HEK293 (cell line): ENCODE results near the gene HOXA4.

Experiments used
- CTCF ChIP-seq: fragments of 450-650 bp; formaldehyde crosslinking; IDR thresholded peaks from 2 replicates; pipeline ENCODE4 v1.5.1; 2016; ENCODE audit warnings: missing biosample characterization, missing genetic modification characterization
- GLI4 ChIP-seq: fragments of 450-650 bp; formaldehyde crosslinking; IDR thresholded peaks from 2 replicates; pipeline ENCODE4 v1.5.1; 2016; ENCODE audit warnings: missing biosample characterization, missing genetic modification characterization
- GLIS2 ChIP-seq: fragments of 450-650 bp; formaldehyde crosslinking; IDR thresholded peaks from 2 replicates; pipeline ENCODE4 v1.5.1; 2016; ENCODE audit warnings: missing biosample characterization, missing genetic modification characterization
- HIC1 ChIP-seq: fragments of 450-650 bp; formaldehyde crosslinking; IDR thresholded peaks from 2 replicates; pipeline ENCODE4 v1.5.1; 2016; ENCODE audit warnings: missing biosample characterization, missing genetic modification characterization
- KLF1 ChIP-seq: fragments of 450-650 bp; formaldehyde crosslinking; IDR thresholded peaks from 2 replicates; pipeline ENCODE4 v1.5.1; 2016; ENCODE audit warnings: missing biosample characterization, missing genetic modification characterization
- KLF16 ChIP-seq: fragments of 450-650 bp; formaldehyde crosslinking; IDR thresholded peaks from 2 replicates; pipeline ENCODE4 v1.5.1; 2017; ENCODE audit warnings: missing biosample characterization, missing genetic modification characterization
- KLF7 ChIP-seq: fragments of 450-650 bp; formaldehyde crosslinking; IDR thresholded peaks from 2 replicates; pipeline ENCODE4 v1.5.1; 2016; ENCODE audit warnings: missing biosample characterization, missing genetic modification characterization, borderline replicate concordance
- MYNN ChIP-seq: fragments of 450-650 bp; formaldehyde crosslinking; IDR thresholded peaks from 2 replicates; pipeline ENCODE4 v1.5.1; 2016; ENCODE audit warnings: missing biosample characterization, missing genetic modification characterization, borderline replicate concordance
- OVOL3 ChIP-seq: fragments of 450-650 bp; formaldehyde crosslinking; IDR thresholded peaks from 2 replicates; pipeline ENCODE4 v1.5.1; 2016; ENCODE audit warnings: missing biosample characterization, missing genetic modification characterization
- REPIN1 ChIP-seq: fragments of 450-650 bp; formaldehyde crosslinking; IDR thresholded peaks from 2 replicates; pipeline ENCODE4 v1.5.1; 2017; ENCODE audit warnings: missing biosample characterization, missing genetic modification characterization, low read depth
- SP2 ChIP-seq: fragments of 450-650 bp; formaldehyde crosslinking; IDR thresholded peaks from 2 replicates; pipeline ENCODE4 v1.5.1; 2016; ENCODE audit warnings: missing biosample characterization, missing genetic modification characterization
- TRIM28 ChIP-seq: IDR thresholded peaks from 2 replicates; pipeline ENCODE4 v1.6.1; 2011; ENCODE audit warnings: low read length, control low read depth, borderline replicate concordance
- ZBTB44 ChIP-seq: fragments of 450-650 bp; IDR thresholded peaks from 2 replicates; pipeline ENCODE4 v1.5.1; 2018; ENCODE audit warnings: missing biosample characterization, mild to moderate bottlenecking, missing genetic modification characterization
- ZFP37 ChIP-seq: fragments of 450-650 bp; formaldehyde crosslinking; IDR thresholded peaks from 2 replicates; pipeline ENCODE4 v1.5.1; 2016; ENCODE audit warnings: missing biosample characterization, missing genetic modification characterization
- ZNF114 ChIP-seq: fragments of 450-650 bp; formaldehyde crosslinking; IDR thresholded peaks from 2 replicates; pipeline ENCODE4 v1.5.0; 2017; ENCODE audit warnings: missing biosample characterization, missing genetic modification characterization
- ZNF121 ChIP-seq: fragments of 450-650 bp; formaldehyde crosslinking; IDR thresholded peaks from 2 replicates; pipeline ENCODE4 v1.5.1; 2016; ENCODE audit warnings: missing biosample characterization, missing genetic modification characterization
- ZNF157 ChIP-seq: fragments of 450-650 bp; formaldehyde crosslinking; IDR thresholded peaks from 2 replicates; pipeline ENCODE4 v1.5.1; 2016; ENCODE audit warnings: missing biosample characterization, missing genetic modification characterization
- ZNF16 ChIP-seq: fragments of 450-650 bp; formaldehyde crosslinking; IDR thresholded peaks from 2 replicates; pipeline ENCODE4 v1.5.1; 2016; ENCODE audit warnings: low read depth, missing biosample characterization, missing genetic modification characterization
- ZNF175 ChIP-seq: fragments of 450-650 bp; formaldehyde crosslinking; IDR thresholded peaks from 2 replicates; pipeline ENCODE4 v1.5.1; 2016; ENCODE audit warnings: missing biosample characterization, missing genetic modification characterization
- ZNF248 ChIP-seq: fragments of 450-650 bp; formaldehyde crosslinking; IDR thresholded peaks from 2 replicates; pipeline ENCODE4 v1.5.1; 2017; ENCODE audit warnings: missing biosample characterization, missing genetic modification characterization
- ZNF362 ChIP-seq: fragments of 450-650 bp; formaldehyde crosslinking; IDR thresholded peaks from 2 replicates; pipeline ENCODE4 v1.5.1; 2016; ENCODE audit warnings: missing biosample characterization, missing genetic modification characterization
- ZNF37A ChIP-seq: fragments of 450-650 bp; IDR thresholded peaks from 2 replicates; pipeline ENCODE4 v1.5.1; 2018; ENCODE audit warnings: missing biosample characterization, missing genetic modification characterization
- ZNF404 ChIP-seq: fragments of 450-650 bp; formaldehyde crosslinking; IDR thresholded peaks from 2 replicates; pipeline ENCODE4 v1.5.1; 2017; ENCODE audit warnings: missing biosample characterization, missing genetic modification characterization
- ZNF48 ChIP-seq: fragments of 450-650 bp; formaldehyde crosslinking; IDR thresholded peaks from 2 replicates; pipeline ENCODE4 v1.5.1; 2016; ENCODE audit warnings: missing biosample characterization, missing genetic modification characterization
- ZNF555 ChIP-seq: fragments of 450-650 bp; formaldehyde crosslinking; conservative IDR thresholded peaks from 2 replicates; pipeline ENCODE4 v1.5.1; 2017; ENCODE audit warnings: missing biosample characterization, mild to moderate bottlenecking, missing genetic modification characterization, inconsistent platforms
- ZNF558 ChIP-seq: fragments of 450-650 bp; formaldehyde crosslinking; IDR thresholded peaks from 2 replicates; pipeline ENCODE4 v1.5.1; 2016; ENCODE audit warnings: missing biosample characterization, missing genetic modification characterization
- ZNF560 ChIP-seq: fragments of 450-650 bp; formaldehyde crosslinking; IDR thresholded peaks from 2 replicates; pipeline ENCODE4 v1.5.1; 2017; ENCODE audit warnings: missing biosample characterization, missing genetic modification characterization, borderline replicate concordance
- ZNF629 ChIP-seq: fragments of 450-650 bp; formaldehyde crosslinking; IDR thresholded peaks from 2 replicates; pipeline ENCODE4 v1.5.1; 2017; ENCODE audit warnings: missing biosample characterization, missing genetic modification characterization
- ZNF76 ChIP-seq: fragments of 450-650 bp; formaldehyde crosslinking; IDR thresholded peaks from 2 replicates; pipeline ENCODE4; 2016; ENCODE audit warnings: low read depth, missing biosample characterization, missing genetic modification characterization, borderline replicate concordance
- TF ChIP-seq, protein P1 (sequence below): fragments of 450-650 bp; formaldehyde crosslinking; IDR thresholded peaks from 2 replicates; pipeline ENCODE4 v1.5.1; 2016; ENCODE audit warnings: missing biosample characterization, missing genetic modification characterization
- TF ChIP-seq, protein P2 (sequence below): fragments of 450-650 bp; formaldehyde crosslinking; optimal IDR thresholded peaks from 2 replicates; pipeline ENCODE3; 2016; ENCODE audit warnings: missing biosample characterization, mild to moderate bottlenecking, missing genetic modification characterization

The HOXA4 gene

GRCh38 chr7:27150568-27151340, 20.2 kb upstream of the HOXA4 start (continued):
- TF ChIP-seq ZNF555 (tag by site-specific recombination) (no peak), ZNF37A (tag by site-specific recombination) (no peak), HIC1 (tag by site-specific recombination) (no peak), ZNF157 (tag by site-specific recombination) (no peak), ZNF248 (tag by site-specific recombination) (no peak), REPIN1 (no peak), ZBTB44 (tag by site-specific recombination) (0 out of 2 replicates have a peak, but pooled peaks have one; percentile 24), ZNF362 (no peak), ZNF48 (tag by site-specific recombination) (no peak), ZNF629 (peak; percentile 52; the same call in 1 of the 2 replicates), ZFP37 (tag by site-specific recombination) (peak; percentile 66), OVOL3 (tag by site-specific recombination) (no peak), GLIS2 (peak; percentile 45), ZNF560 (tag by site-specific recombination) (no peak), ZNF114 (tag by site-specific recombination) (no peak), SP2 (tag by site-specific recombination) (peak; percentile 33), ZNF121 (no peak), CTCF (tag by site-specific recombination) (peak; percentile 87), KLF1 (tag by site-specific recombination) (no peak), KLF16 (tag by site-specific recombination) (no peak), KLF7 (tag by site-specific recombination) (no peak), TRIM28 (peak; percentile 32; the same call in 1 of the 2 replicates), ZNF16 (tag by site-specific recombination) (no peak), ZNF404 (tag by site-specific recombination) (no peak), ZNF175 (tag by site-specific recombination) (no peak), MYNN (tag by site-specific recombination) (no peak), GLI4 (tag by site-specific recombination) (no peak), ZNF558 (tag by site-specific recombination) (no peak), ZNF76 (tag by site-specific recombination) (peak; percentile 72; the same call in 1 of the 2 replicates)
- TF ChIP-seq, protein P1, sequence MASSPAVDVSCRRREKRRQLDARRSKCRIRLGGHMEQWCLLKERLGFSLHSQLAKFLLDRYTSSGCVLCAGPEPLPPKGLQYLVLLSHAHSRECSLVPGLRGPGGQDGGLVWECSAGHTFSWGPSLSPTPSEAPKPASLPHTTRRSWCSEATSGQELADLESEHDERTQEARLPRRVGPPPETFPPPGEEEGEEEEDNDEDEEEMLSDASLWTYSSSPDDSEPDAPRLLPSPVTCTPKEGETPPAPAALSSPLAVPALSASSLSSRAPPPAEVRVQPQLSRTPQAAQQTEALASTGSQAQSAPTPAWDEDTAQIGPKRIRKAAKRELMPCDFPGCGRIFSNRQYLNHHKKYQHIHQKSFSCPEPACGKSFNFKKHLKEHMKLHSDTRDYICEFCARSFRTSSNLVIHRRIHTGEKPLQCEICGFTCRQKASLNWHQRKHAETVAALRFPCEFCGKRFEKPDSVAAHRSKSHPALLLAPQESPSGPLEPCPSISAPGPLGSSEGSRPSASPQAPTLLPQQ (tag by site-specific recombination): no peak
- TF ChIP-seq, protein P2, sequence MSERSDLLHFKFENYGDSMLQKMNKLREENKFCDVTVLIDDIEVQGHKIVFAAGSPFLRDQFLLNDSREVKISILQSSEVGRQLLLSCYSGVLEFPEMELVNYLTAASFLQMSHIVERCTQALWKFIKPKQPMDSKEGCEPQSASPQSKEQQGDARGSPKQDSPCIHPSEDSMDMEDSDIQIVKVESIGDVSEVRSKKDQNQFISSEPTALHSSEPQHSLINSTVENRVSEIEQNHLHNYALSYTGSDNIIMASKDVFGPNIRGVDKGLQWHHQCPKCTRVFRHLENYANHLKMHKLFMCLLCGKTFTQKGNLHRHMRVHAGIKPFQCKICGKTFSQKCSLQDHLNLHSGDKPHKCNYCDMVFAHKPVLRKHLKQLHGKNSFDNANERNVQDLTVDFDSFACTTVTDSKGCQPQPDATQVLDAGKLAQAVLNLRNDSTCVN (tag by site-specific recombination): peak; percentile 79
